Measurements from ENCODE around the gene SEMA6B. TPM values are rescaled to one million over a fixed set of nuclear protein-coding genes. Genes with fewer than 3 reads are reported as not detected.

SEMA6B gene
- polyA plus RNA-seq, 1 of the 3 experiments (the other 2 are of a cell fraction), result 3.7 TPM

DNA sequence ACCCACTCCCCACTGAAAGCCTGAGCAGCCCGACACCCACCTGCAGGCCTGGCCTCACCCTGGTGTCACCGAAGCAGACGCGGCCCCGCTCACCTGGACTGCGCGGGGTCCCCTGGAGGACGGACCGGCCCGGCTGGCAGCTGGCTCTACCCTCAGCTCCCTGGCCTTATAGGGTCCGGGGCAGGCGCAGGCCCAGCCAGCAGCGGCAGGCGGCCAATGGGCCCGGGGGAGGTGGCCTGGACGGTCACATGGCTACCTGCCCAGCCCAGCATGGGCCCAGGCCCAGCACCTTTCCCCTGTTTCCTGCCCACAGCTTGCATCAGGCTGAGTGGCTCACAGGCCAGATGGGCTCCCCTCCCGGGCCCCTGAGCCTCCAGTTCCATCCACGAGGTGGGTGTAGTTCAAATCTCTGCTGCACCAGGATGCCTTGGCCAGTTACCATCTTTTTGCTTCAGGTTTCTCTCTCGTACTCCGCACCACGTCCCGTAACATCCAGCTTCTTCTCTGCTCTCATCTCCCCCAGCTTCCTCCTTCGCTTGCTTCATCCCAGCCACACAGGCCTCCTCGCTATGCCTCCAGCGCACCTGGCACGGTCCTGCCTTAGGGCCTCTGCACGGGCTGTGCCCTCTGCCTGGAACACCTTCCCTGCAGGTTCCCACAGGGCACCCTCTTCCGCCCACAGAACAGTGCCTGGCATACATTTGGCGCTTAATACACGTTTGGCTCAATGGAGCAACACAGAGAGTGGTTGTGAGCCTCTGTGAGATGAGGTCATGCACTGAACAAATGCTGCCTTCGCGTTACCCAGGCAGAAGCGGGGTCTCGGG lies 40.9 kb downstream of the SEMA6B start, which contains the start of gene PLIN4:
Gene PLIN4 (minus strand): TSS at position 142 of the 827 bp plus-strand sequence. CDS start 214 bp downstream, outside the sequence.
- H3K4me1 ChIP-seq (ENCODE audit: control insufficient read depth in 1 of 2, insufficient read depth in 2 of 2, low read depth in 1 of 2, low read length in 1 of 2), result peaks cover 0 to 3% of the 10 kb centered on the region in 2 experiments; a peak in 1 of 4 replicates
- H3K9ac ChIP-seq, result no peak within 1 kb of the TSS
- CTCF ChIA-PET, result interaction anchor here (0.8 to 1.1 kb wide), 3 partner anchors 8 to 118 kb away, joined by 3 to 5 read pairs (median 4); partner anchors contain the start of gene PLIN5
- POLR2A ChIA-PET, result interaction anchor here (1.0 kb wide), 1 partner anchor 10 kb away, joined by 3 read pairs; no protein-coding TSS in a partner anchor
- no peak within 1 kb of the TSS for H3K4me2 ChIP-seq
- no peak within 1 kb of the TSS for H3K27ac ChIP-seq (ENCODE audit: low read depth in 2 of 2, low read length in 1 of 2)
- H3K4me3 ChIP-seq (ENCODE audit: low read depth in 2 of 2, low read length in 1 of 2), result no peak within 1 kb of the TSS
- H3K36me3 ChIP-seq (replicated peaks in 1 of 2; ENCODE audit: control insufficient read depth in 1 of 2, insufficient read depth in 2 of 2, low read length in 1 of 2), result no peaks in the 10 kb centered on the region
- DNase-seq, result no peak
- no peak for TF ChIP-seq MXI1 (IDR thresholded peaks at IDR 0.05; ENCODE audit: low read depth, low read length)
- TF ChIP-seq POLR2AphosphoS5 (IDR thresholded peaks at IDR 0.05; ENCODE audit: low read depth, low read length), result no peak
- TF ChIP-seq NFIC (IDR thresholded peaks at IDR 0.05; ENCODE audit: borderline replicate concordance), result no peak
- TF ChIP-seq, protein P1, sequence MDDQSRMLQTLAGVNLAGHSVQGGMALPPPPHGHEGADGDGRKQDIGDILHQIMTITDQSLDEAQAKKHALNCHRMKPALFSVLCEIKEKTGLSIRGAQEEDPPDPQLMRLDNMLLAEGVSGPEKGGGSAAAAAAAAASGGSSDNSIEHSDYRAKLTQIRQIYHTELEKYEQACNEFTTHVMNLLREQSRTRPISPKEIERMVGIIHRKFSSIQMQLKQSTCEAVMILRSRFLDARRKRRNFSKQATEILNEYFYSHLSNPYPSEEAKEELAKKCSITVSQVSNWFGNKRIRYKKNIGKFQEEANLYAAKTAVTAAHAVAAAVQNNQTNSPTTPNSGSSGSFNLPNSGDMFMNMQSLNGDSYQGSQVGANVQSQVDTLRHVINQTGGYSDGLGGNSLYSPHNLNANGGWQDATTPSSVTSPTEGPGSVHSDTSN (IDR thresholded peaks at IDR 0.05), result no peak
- TF ChIP-seq EZH2phosphoT487 (IDR thresholded peaks at IDR 0.05; ENCODE audit: borderline replicate concordance, low read depth), result no peak
- TF ChIP-seq RCOR1 (IDR thresholded peaks at IDR 0.05; ENCODE audit: low read length), result no peak
- no peak for TF ChIP-seq RAD21 (IDR thresholded peaks at IDR 0.05; ENCODE audit: low read length)
- TF ChIP-seq, protein P2, sequence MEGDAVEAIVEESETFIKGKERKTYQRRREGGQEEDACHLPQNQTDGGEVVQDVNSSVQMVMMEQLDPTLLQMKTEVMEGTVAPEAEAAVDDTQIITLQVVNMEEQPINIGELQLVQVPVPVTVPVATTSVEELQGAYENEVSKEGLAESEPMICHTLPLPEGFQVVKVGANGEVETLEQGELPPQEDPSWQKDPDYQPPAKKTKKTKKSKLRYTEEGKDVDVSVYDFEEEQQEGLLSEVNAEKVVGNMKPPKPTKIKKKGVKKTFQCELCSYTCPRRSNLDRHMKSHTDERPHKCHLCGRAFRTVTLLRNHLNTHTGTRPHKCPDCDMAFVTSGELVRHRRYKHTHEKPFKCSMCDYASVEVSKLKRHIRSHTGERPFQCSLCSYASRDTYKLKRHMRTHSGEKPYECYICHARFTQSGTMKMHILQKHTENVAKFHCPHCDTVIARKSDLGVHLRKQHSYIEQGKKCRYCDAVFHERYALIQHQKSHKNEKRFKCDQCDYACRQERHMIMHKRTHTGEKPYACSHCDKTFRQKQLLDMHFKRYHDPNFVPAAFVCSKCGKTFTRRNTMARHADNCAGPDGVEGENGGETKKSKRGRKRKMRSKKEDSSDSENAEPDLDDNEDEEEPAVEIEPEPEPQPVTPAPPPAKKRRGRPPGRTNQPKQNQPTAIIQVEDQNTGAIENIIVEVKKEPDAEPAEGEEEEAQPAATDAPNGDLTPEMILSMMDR (IDR thresholded peaks at IDR 0.05), result no peak
- TF ChIP-seq RXRA (IDR thresholded peaks at IDR 0.05; ENCODE audit: borderline replicate concordance, low read depth), result no peak
- no peaks in the 10 kb centered on the region for H3K79me2 ChIP-seq (ENCODE audit: insufficient read depth)
- no peaks in the 10 kb centered on the region for H3K9me2 ChIP-seq
- no peaks in the 10 kb centered on the region for H3K9me3 ChIP-seq
- no peaks in the 10 kb centered on the region for H3K27me3 ChIP-seq (ENCODE audit: insufficient read depth)
- WGBS (ENCODE audit: low lambda C conversion rate), result 84% methylated on average over 18 of the region's 34 CpGs
- H4K20me1 ChIP-seq (ENCODE audit: insufficient read depth), result no peaks in the 10 kb centered on the region
- H2AFZ ChIP-seq (ENCODE audit: low read depth), result no peak within 1 kb of the TSS
- H3F3A ChIP-seq (replicated peaks; ENCODE audit: insufficient read depth), result no peaks in the 10 kb centered on the region

DNA sequence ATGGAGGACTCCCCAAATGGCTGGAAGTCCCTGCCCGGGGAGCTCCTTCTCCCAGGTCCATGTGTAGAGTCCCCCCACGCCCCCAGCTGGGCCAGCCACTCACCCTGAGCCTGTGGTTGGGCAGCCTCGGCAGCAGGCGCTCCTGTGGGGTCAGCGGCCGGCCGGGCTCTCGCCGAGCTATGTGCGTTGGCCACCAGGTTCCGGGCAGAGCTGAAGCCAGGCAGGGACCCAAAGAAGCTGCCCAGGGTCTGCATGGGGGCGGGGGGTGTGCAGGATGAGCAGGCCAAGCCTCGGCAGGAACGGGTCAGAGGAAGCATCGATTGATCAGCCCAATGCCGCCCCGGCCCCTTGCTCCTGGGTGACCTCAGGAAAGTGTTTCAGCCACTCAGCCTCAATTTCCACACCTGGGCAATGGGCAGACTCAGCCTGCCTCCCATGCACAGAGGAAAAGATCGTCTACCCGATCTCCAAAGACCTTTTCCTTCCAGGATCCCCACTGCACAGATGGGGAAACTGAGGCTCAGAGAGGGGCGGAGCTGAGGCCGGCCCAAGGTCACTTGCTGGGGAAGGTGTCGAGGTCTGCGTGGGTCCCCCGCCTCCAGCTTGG lies 41.9 kb downstream of the SEMA6B start:
- no peak overlapping the region for H3K4me2 ChIP-seq
- no peaks in the 10 kb centered on the region for H4K20me1 ChIP-seq (ENCODE audit: insufficient read depth)
- H3K4me3 ChIP-seq (ENCODE audit: low read depth in 2 of 2, low read length in 1 of 2), result no peak overlapping the region
- H3K79me2 ChIP-seq (ENCODE audit: insufficient read depth), result no peaks in the 10 kb centered on the region
- TF ChIP-seq, protein P3, sequence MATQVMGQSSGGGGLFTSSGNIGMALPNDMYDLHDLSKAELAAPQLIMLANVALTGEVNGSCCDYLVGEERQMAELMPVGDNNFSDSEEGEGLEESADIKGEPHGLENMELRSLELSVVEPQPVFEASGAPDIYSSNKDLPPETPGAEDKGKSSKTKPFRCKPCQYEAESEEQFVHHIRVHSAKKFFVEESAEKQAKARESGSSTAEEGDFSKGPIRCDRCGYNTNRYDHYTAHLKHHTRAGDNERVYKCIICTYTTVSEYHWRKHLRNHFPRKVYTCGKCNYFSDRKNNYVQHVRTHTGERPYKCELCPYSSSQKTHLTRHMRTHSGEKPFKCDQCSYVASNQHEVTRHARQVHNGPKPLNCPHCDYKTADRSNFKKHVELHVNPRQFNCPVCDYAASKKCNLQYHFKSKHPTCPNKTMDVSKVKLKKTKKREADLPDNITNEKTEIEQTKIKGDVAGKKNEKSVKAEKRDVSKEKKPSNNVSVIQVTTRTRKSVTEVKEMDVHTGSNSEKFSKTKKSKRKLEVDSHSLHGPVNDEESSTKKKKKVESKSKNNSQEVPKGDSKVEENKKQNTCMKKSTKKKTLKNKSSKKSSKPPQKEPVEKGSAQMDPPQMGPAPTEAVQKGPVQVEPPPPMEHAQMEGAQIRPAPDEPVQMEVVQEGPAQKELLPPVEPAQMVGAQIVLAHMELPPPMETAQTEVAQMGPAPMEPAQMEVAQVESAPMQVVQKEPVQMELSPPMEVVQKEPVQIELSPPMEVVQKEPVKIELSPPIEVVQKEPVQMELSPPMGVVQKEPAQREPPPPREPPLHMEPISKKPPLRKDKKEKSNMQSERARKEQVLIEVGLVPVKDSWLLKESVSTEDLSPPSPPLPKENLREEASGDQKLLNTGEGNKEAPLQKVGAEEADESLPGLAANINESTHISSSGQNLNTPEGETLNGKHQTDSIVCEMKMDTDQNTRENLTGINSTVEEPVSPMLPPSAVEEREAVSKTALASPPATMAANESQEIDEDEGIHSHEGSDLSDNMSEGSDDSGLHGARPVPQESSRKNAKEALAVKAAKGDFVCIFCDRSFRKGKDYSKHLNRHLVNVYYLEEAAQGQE (IDR thresholded peaks at IDR 0.05; ENCODE audit: low read depth, low read length), result no peak
- TF ChIP-seq, protein P1 (IDR thresholded peaks at IDR 0.05), result no peak
- no peak for TF ChIP-seq SIN3A (IDR thresholded peaks at IDR 0.05; ENCODE audit: borderline replicate concordance, low read depth, low read length)
- TF ChIP-seq POLR2AphosphoS5 (IDR thresholded peaks at IDR 0.05; ENCODE audit: low read depth, low read length), result no peak
- no peak for TF ChIP-seq TEAD4 (IDR thresholded peaks at IDR 0.05; ENCODE audit: borderline replicate concordance, insufficient read depth)
- no peak for TF ChIP-seq ELF1 (IDR thresholded peaks at IDR 0.05)
- TF ChIP-seq YY1 (IDR thresholded peaks at IDR 0.05; ENCODE audit: low read depth), result no peak
- TF ChIP-seq GABPA (IDR thresholded peaks at IDR 0.05; ENCODE audit: low read depth), result no peak
- H3K9me2 ChIP-seq, result no peaks in the 10 kb centered on the region
- ChIA-PET CTCF (interaction anchor here (1.1 kb wide), 1 partner anchor 9 kb away, joined by 4 read pairs; no protein-coding TSS in a partner anchor), POLR2A (interaction anchor here (1.0 kb wide), 1 partner anchor 9 kb away, joined by 3 read pairs; no protein-coding TSS in a partner anchor)
- no CpG with 5 or more reads among the region's 24 CpGs for WGBS (ENCODE audit: low lambda C conversion rate)
- H3K27ac ChIP-seq (ENCODE audit: low read depth in 2 of 2, low read length in 1 of 2), result no peak overlapping the region
- peaks cover 0 to 3% of the 10 kb centered on the region in 2 experiments; a peak in 1 of 4 replicates for H3K4me1 ChIP-seq (ENCODE audit: control insufficient read depth in 1 of 2, insufficient read depth in 2 of 2, low read depth in 1 of 2, low read length in 1 of 2)
- H3K9me3 ChIP-seq, result no peaks in the 10 kb centered on the region
- H2AFZ ChIP-seq (ENCODE audit: low read depth), result no peak overlapping the region
- H3F3A ChIP-seq (replicated peaks; ENCODE audit: insufficient read depth), result no peaks in the 10 kb centered on the region
- H3K27me3 ChIP-seq (ENCODE audit: insufficient read depth), result no peaks in the 10 kb centered on the region
- no peak for DNase-seq
- no peak overlapping the region for H3K9ac ChIP-seq
- H3K36me3 ChIP-seq (replicated peaks in 1 of 2; ENCODE audit: control insufficient read depth in 1 of 2, insufficient read depth in 2 of 2, low read length in 1 of 2), result no peaks in the 10 kb centered on the region
